ENCODE results near the gene KRT7. TPM values are rescaled to one million over a fixed set of nuclear protein-coding genes. Genes with fewer than 3 reads are reported as not detected.

The KRT7 gene
- total RNA-seq, 2 experiments from 2014 or later: not detected

DNA sequence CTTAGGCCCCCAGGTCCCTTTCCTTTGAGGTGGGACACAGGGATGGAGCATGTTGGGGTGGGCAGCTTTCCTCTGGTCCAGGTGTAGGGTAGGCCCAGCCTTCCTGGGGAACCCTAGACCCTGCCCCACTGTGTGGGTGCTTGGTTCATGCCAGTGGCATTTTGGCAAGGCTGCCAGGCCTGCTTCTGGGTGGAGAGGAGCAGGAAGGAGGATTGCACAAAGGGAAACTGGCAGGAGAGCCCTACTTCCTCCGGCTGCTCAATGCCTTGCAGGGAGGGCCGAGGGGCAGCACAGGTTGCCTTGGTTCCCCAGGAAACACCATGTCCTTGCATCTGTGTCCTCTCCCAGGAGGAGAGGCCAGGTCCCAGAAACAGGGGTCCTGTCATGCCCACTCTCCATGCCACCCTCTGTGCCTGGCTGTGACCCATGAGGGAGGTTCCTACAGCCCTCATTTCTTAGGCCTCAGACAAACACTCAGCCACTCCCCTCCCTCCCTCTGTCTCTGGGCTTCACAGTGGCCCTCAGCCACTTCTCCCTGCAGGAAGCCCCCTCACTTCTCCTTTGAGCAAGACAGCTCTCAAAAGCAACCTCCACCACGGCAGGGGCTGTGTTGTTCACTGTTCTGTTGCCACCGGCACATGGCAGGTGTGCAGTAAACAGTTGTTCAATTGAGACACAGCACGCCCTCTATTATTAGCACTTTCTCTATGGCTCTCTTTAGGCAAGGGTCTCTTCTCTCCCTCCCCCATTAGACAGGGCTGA, 34.4 kb upstream of the KRT7 start:
- H4K20me1 ChIP-seq (ENCODE audit: insufficient read depth, low read length): no peaks in the 10 kb centered on the region
- BruUV-seq (replicated peaks): no TSS peak
- H3K36me3 ChIP-seq (ENCODE audit: insufficient read depth, low read length): no peaks in the 10 kb centered on the region
- CTCF ChIA-PET (ENCODE audit: unreplicated experiment): no interaction called here
- no peaks in the 10 kb centered on the region for H3K9me3 ChIP-seq (ENCODE audit: low read length)
- no peaks in the 10 kb centered on the region for H3K4me1 ChIP-seq (ENCODE audit: insufficient read depth, low read length, poor library complexity, severe bottlenecking)
- H3K27ac ChIP-seq (ENCODE audit: low read depth, low read length, poor library complexity, severe bottlenecking): no peak overlapping the region
- no peak for DNase-seq (ENCODE audit: low spot score)
- H3K4me3 ChIP-seq (ENCODE audit: low read depth, low read length, poor library complexity, severe bottlenecking): no peak overlapping the region
- intact Hi-C loops (cut with micrococcal nuclease; ENCODE audit: unreplicated experiment): no loop called here
- POLR2A ChIA-PET: interaction anchor here (0.6 kb wide), 1 partner anchor 52 kb away, joined by 3 read pairs; no protein-coding TSS in a partner anchor
- no peak overlapping the region for H2AFZ ChIP-seq (ENCODE audit: low read length)
- TF ChIP-seq, protein P1, sequence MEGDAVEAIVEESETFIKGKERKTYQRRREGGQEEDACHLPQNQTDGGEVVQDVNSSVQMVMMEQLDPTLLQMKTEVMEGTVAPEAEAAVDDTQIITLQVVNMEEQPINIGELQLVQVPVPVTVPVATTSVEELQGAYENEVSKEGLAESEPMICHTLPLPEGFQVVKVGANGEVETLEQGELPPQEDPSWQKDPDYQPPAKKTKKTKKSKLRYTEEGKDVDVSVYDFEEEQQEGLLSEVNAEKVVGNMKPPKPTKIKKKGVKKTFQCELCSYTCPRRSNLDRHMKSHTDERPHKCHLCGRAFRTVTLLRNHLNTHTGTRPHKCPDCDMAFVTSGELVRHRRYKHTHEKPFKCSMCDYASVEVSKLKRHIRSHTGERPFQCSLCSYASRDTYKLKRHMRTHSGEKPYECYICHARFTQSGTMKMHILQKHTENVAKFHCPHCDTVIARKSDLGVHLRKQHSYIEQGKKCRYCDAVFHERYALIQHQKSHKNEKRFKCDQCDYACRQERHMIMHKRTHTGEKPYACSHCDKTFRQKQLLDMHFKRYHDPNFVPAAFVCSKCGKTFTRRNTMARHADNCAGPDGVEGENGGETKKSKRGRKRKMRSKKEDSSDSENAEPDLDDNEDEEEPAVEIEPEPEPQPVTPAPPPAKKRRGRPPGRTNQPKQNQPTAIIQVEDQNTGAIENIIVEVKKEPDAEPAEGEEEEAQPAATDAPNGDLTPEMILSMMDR (conservative IDR thresholded peaks at IDR 0.05; ENCODE audit: low read length): no peak
- TF ChIP-seq EZH2phosphoT487 (IDR thresholded peaks at IDR 0.05; ENCODE audit: borderline replicate concordance, low read depth, low read length): no peak
- no peaks in the 10 kb centered on the region for H3K9me2 ChIP-seq (ENCODE audit: insufficient read depth, low read length)
- H3K4me2 ChIP-seq (ENCODE audit: low read length): no peak overlapping the region
- no peaks in the 10 kb centered on the region for H3K79me2 ChIP-seq (ENCODE audit: insufficient read depth, low read depth, low read length)

DNA sequence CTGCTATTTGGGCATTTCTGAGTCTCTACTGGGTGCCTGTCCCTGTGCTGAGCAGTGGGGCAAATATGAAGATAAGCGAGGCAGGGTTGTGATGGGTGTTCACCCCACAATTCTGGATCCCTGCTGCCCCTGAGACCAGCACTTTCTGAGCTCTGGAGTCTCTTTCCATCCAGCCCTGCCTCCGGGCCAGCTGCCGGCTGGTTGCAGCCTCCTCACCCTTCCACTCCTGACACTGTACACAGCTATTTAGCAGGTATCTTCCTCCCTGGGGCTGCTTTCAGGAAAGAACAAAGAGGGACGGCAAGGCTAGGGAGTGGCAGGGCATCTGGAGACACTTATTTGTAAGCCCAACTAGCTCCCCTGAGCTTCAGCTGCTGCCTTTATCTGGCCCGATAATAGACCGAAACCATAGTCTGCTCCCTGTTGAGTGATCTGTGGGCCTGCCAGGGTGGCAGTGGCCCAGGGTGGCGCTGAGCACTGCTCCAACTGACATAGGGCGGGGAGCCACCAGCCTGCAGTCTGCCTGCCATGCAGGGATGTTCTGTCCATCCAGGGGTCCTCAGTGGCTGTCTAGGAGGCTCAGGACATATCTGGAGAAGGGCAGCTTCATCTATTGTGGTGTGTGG, 33.6 kb upstream of the KRT7 start:
- intact Hi-C loops (cut with micrococcal nuclease; ENCODE audit: unreplicated experiment): no loop called here
- POLR2A ChIA-PET: interaction anchor here (0.6 kb wide), 1 partner anchor 52 kb away, joined by 3 read pairs; no protein-coding TSS in a partner anchor

More for the DNA sequence above, 33.6 kb upstream of the KRT7 start:
- Histone ChIP-seq H3K36me3 (ENCODE audit: insufficient read depth, low read length) (no peaks in the 10 kb centered on the region), H3K9me3 (ENCODE audit: low read length) (no peaks in the 10 kb centered on the region), H2AFZ (ENCODE audit: low read length) (no peak overlapping the region), H3K4me2 (ENCODE audit: low read length) (no peak overlapping the region), H3K27ac (ENCODE audit: low read depth, low read length, poor library complexity, severe bottlenecking) (no peak overlapping the region), H3K4me1 (ENCODE audit: insufficient read depth, low read length, poor library complexity, severe bottlenecking) (no peaks in the 10 kb centered on the region), H3K9me2 (ENCODE audit: insufficient read depth, low read length) (no peaks in the 10 kb centered on the region), H3K4me3 (ENCODE audit: low read depth, low read length, poor library complexity, severe bottlenecking) (no peak overlapping the region), H4K20me1 (ENCODE audit: insufficient read depth, low read length) (no peaks in the 10 kb centered on the region), H3K79me2 (ENCODE audit: insufficient read depth, low read depth, low read length) (no peaks in the 10 kb centered on the region)
- CTCF ChIA-PET (ENCODE audit: unreplicated experiment): no interaction called here
- BruUV-seq (replicated peaks): no TSS peak
- no peak for DNase-seq (ENCODE audit: low spot score)
- TF ChIP-seq, protein P1 (conservative IDR thresholded peaks at IDR 0.05; ENCODE audit: low read length): no peak
- TF ChIP-seq EZH2phosphoT487 (IDR thresholded peaks at IDR 0.05; ENCODE audit: borderline replicate concordance, low read depth, low read length): no peak
